ENCODE results near the gene TRMT2A.

- TF ChIP-seq CTCF (optimal IDR thresholded peaks at IDR 0.05 in 1 of 3, IDR thresholded peaks at IDR 0.05 in 1 of 3, conservative IDR thresholded peaks at IDR 0.05 in 1 of 3; ENCODE audit: extremely low read depth in 1 of 3, insufficient read depth in 2 of 3, low read length in 3 of 3) (no peak), EZH2 (IDR thresholded peaks at IDR 0.05; ENCODE audit: low read length) (no peak)
These were observed 37.7 kb upstream of the TRMT2A start for GRCh38 chr22:20154602-20155187.

Measured in keratinocyte (primary cell).